Measurements from ENCODE around the gene RHOF.

Gene RHOF

DNA sequence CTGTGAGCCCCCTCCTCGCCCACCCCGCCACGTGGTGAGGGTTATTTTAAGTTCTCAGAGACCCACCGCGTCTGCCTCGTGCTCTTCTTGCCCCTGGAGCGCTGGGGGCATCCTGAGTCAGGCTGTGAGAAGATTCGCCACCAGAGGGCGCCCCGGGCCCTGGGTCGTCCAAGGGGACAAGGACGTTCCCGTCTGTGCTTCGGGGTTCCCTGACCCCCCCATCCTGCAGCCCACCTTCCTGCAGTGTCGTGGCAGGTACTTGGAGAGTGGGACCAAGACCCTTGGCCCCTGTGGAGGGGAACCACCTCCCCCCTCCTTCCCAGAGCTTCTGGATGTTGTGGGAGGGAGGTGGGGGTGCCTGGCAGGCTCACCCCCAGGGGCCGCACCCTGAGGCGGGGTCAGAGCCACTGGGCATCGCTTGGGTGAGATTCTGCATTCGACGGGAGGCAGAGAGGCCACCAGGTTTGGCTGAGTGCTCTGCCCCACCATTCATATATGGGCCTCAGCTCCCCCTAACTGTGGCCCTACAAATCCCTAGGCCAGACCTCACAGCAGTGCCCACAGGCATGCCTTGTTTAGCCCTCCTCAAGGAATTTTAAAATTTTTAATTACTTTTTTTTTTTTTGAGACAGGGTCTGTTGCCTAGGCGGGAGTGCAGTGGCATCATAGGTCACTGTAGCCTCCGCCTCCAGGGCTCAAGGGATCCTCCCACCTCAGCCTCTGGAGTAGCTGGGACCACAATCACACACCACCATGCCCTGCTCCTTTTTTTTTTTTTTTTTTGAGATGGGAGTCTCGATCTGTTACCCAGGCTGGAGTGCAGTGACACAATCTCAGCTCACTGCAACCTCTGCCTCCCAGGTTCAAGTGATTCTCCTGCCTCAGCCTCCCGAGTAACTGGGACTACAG, 17.0 kb downstream of the RHOF start:
- DNase-seq (ENCODE audit: low read depth): peak; percentile 60
- H3K4me3 ChIP-seq (ENCODE audit: low read depth, low read length): no peak overlapping the region
- TF ChIP-seq, protein P1, sequence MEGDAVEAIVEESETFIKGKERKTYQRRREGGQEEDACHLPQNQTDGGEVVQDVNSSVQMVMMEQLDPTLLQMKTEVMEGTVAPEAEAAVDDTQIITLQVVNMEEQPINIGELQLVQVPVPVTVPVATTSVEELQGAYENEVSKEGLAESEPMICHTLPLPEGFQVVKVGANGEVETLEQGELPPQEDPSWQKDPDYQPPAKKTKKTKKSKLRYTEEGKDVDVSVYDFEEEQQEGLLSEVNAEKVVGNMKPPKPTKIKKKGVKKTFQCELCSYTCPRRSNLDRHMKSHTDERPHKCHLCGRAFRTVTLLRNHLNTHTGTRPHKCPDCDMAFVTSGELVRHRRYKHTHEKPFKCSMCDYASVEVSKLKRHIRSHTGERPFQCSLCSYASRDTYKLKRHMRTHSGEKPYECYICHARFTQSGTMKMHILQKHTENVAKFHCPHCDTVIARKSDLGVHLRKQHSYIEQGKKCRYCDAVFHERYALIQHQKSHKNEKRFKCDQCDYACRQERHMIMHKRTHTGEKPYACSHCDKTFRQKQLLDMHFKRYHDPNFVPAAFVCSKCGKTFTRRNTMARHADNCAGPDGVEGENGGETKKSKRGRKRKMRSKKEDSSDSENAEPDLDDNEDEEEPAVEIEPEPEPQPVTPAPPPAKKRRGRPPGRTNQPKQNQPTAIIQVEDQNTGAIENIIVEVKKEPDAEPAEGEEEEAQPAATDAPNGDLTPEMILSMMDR (conservative IDR thresholded peaks at IDR 0.05; ENCODE audit: low read depth, low read length): peak; percentile 87

DNA sequence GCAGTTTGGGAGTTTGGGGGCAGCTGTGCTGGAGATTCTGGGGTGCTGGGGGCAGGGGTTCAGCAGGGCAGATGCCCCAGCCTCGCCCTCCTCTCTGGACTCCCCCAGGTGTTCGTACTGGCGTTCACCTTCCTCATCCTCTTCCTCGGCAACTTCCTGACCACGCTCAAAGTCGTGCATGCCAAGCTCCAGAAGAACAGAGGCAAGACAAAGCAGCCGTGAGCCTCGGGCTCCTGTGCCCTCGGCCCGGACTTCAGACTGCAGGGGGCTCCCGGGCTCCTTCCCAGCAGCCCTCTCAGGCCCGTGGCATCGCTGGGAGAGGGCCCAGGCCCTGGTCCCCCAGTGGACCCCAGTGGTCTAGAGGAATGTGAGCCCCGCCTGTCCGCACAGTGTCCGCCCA, 18.0 kb downstream of the RHOF start:
- TF ChIP-seq, protein P1 (conservative IDR thresholded peaks at IDR 0.05; ENCODE audit: low read depth, low read length): no peak
- H3K4me3 ChIP-seq (ENCODE audit: low read depth, low read length): no peak overlapping the region
- DNase-seq (ENCODE audit: low read depth): no peak

DNA sequence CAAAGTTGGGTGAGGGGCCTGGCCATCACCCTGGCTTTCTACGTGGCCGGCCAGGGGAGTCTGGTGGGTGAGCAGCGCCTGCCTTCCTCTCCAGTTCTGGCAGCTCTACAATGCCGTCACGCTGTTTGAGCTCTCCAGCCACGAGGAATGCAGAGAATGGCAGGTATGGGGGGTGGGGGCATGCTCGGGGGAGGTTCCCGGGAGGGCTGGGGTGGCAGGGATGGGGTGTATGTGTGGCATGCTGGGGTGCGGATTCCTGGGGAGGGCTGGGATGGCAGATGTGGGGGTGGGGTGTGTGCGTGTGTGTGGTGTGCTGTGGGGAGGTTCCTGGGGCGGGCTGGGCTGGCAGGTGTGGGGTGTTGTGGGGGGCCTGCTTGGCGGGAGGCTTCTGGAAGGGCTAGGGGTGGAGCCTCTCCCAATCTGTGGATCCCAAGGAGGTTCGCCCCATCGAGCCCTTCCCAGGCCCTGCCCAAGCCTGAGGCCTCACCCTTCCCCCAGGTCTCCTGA, 18.5 kb downstream of the RHOF start:
- H3K4me3 ChIP-seq (ENCODE audit: low read depth, low read length): no peak overlapping the region
- TF ChIP-seq, protein P1 (conservative IDR thresholded peaks at IDR 0.05; ENCODE audit: low read depth, low read length): no peak
- no peak for DNase-seq (ENCODE audit: low read depth)

DNA sequence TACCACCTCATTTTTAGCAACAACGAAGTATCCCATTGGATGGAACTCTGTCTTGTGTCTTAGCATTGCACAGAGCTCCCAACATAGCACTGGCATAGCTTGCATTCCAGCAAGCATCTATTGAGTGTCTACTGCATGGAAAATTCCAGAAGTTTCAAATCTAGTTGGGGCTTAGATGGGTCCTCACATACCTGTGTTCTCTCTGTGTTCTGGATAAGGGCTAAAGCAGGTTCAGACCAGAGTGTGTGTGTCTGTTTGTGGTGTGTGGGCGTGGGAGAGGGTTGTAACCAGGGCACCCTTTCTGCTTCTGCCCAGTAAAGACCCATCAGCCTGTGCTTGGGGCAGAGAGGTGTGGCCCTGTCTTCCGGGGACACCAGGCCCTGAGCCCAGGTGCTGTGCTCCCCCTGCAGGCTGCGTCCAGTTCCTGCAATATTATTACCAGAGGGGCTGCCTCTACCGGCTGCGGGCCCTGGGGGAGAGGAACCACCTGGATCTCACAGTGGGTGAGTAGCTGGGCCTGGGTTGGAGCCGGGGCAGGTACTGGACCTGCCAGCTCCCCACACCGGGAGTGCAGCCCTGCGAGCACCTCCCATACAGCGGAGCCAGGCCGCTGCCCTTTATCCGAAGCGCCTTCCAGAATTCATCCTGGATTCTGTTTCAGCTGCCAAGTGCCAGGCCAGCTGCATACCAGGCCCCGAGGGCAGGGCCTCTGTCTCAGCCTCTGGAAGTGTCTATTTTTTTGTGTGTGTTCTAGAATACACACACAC, 20.3 kb downstream of the RHOF start:
- no peak overlapping the region for H3K4me3 ChIP-seq (ENCODE audit: low read depth, low read length)
- peak; percentile 75 for DNase-seq (ENCODE audit: low read depth)
- TF ChIP-seq, protein P1 (conservative IDR thresholded peaks at IDR 0.05; ENCODE audit: low read depth, low read length): peak; percentile 91

DNA sequence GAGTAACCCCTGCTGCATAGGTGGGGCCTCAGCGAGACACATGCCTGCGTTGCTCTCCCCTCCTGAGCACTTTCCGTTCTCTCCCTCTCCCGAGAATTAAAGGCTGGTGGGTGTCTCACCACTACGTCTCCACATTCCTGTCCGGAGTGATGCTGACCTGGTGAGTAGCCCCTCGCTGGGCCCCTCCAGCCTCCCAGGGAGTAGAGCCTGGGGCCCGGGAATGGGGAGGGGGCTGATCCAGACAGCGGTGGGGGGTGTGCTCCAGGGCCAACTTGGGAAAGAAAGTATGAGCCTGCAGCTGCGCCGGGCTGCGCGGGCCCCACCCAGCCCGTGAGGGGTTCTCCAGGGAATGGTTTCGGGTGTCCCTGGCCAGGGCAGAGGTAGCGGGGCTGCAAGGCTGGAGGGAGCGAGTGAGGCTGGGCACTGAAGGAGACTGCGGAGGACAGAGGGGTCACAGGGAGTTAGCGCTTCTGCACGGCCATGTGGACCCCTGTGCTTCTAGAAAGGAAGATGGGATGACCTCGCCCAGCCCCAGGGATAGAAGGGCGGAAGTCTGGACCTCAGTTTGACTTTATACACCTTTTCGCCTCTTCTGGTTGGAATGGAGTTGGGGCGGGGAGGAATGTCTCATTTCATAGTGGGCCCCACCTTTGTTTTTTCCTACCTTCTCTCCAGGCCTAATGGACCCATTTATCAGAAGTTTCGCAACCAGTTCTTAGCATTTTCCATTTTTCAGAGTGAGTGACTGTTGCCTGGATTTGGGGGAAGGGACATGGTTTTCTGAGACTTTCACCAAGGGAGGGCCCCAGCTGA, 22.5 kb downstream of the RHOF start:
- H3K4me3 ChIP-seq (ENCODE audit: low read depth, low read length): no peak overlapping the region
- TF ChIP-seq, protein P1 (conservative IDR thresholded peaks at IDR 0.05; ENCODE audit: low read depth, low read length): no peak

DNA sequence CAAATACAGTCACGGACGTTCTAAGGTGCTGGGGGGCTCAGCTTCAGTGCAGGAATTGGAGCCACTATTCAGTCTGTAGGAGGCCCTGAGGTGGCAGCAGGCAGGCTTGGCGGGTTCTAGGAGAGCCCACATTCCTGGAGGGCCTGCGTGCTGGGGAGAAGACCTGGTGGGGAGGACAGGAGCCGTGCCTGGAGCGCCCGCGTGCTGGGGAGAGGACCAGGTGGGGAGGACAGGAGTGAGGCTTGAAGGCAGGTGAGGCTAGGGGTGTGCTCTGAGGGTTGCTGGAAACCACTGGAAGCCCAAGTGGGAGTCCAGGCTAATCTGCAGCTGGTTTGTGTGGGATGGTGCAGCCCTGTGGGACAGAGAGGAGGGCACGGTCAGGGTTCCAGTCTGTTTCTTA, 23.1 kb downstream of the RHOF start:
- no peak for DNase-seq (ENCODE audit: low read depth)
- TF ChIP-seq, protein P1 (conservative IDR thresholded peaks at IDR 0.05; ENCODE audit: low read depth, low read length): no peak
- no peak overlapping the region for H3K4me3 ChIP-seq (ENCODE audit: low read depth, low read length)

More for the DNA sequence above, 22.5 kb downstream of the RHOF start:
- no peak for DNase-seq (ENCODE audit: low read depth)
